CD4-positive, alpha-beta T cell (primary cell): Measurements from ENCODE around the gene RASSF8. TPM values are rescaled to one million over a fixed set of nuclear protein-coding genes. Genes with fewer than 3 reads are reported as not detected.

ENCODE experiments used
- ATAC-seq: fragments of 200-7000 bp; cut with Tn5 transposase; one replicate; pipeline ENCODE4 v1.10.0; 2022; ENCODE audit warnings: mild to moderate bottlenecking; ENCODE audit not compliant: poor library complexity
- CTCF ChIA-PET: fragments of 350-600 bp; sonication (Branson Sonifier 250); formaldehyde crosslinking; loops from one replicate; lab custom pipeline; 2021; ENCODE audit warnings: antibody characterized with exemption, inconsistent platforms; lab: Charles Lee
- POLR2A ChIA-PET: fragments of 350-600 bp; sonication (Branson Sonifier 250); formaldehyde crosslinking; loops from one replicate; lab custom pipeline; 2021; ENCODE audit warnings: antibody characterized with exemption, inconsistent platforms; lab: Charles Lee
- DNase-seq, 14 experiments: peaks; one replicate each; pipeline ENCODE4 v3.0.0-alpha.2; 2013 to 2020; ENCODE audit warnings: mixed read lengths in 2 of 14
- H3K27ac ChIP-seq, 2 donors: one replicate each; pipeline versions ENCODE4 v1.5.1 to v1.7.0; 2013; ENCODE audit warnings: low read length in 2 of 2, low read depth in 1 of 2, mild to moderate bottlenecking in 1 of 2
- H3K27me3 ChIP-seq, 2 experiments: 1 replicate in 1 of 2; 2 replicates in 1 of 2; pipeline versions ENCODE4 v1.6.1 to v1.7.0; 2013; ENCODE audit warnings: low read length in 2 of 2, control low read depth in 1 of 2, mild to moderate bottlenecking in 1 of 2, moderate library complexity in 1 of 2; ENCODE audit not compliant: insufficient read depth in 2 of 2, control insufficient read depth in 1 of 2
- H3K36me3 ChIP-seq: one replicate; pipeline ENCODE4 v1.6.1; 2013; ENCODE audit warnings: low read length, control low read depth; ENCODE audit not compliant: insufficient read depth
- H3K4me1 ChIP-seq: one replicate; pipeline ENCODE4 v1.6.1; 2013; ENCODE audit warnings: low read length, control low read depth; ENCODE audit not compliant: insufficient read depth
- H3K4me3 ChIP-seq: one replicate; pipeline ENCODE4 v1.5.1; 2013; ENCODE audit warnings: mild to moderate bottlenecking, low read length, moderate library complexity
- H3K9me3 ChIP-seq, 2 experiments: 1 replicate in 1 of 2; 2 replicates in 1 of 2; pipeline versions ENCODE4 v1.6.1 to v1.7.0; 2013; ENCODE audit warnings: low read length in 2 of 2, mild to moderate bottlenecking in 2 of 2, control low read depth in 1 of 2, moderate library complexity in 1 of 2; ENCODE audit not compliant: control insufficient read depth in 1 of 2, insufficient read depth in 1 of 2
- H3K27ac Mint-ChIP-seq: one replicate; pipeline ENCODE4 v1.8.0; 2020; ENCODE audit warnings: mixed read lengths
- H3K27me3 Mint-ChIP-seq: one replicate; pipeline ENCODE4 v1.8.0; 2021; ENCODE audit warnings: mixed read lengths
- H3K36me3 Mint-ChIP-seq: one replicate; pipeline ENCODE4 v1.8.0; 2021; ENCODE audit warnings: low read depth, mixed read lengths
- H3K4me1 Mint-ChIP-seq: one replicate; pipeline ENCODE4 v1.8.0; 2021; ENCODE audit warnings: low read depth, mixed read lengths
- H3K4me3 Mint-ChIP-seq: one replicate; pipeline ENCODE4 v1.8.0; 2020; ENCODE audit warnings: mild to moderate bottlenecking, mixed read lengths
- H3K9me3 Mint-ChIP-seq: one replicate; pipeline ENCODE4 v1.8.0; 2020; ENCODE audit warnings: mixed read lengths
- CTCF ChIP-seq: fragments of 200-600 bp; IDR thresholded peaks from one replicate; pipeline ENCODE4 v1.8.0; 2022; ENCODE audit warnings: antibody characterized with exemption, mild to moderate bottlenecking
- intact Hi-C, 2 experiments: fragments of 100-400 bp; cut with DNase I in 1 of 2; cut with micrococcal nuclease in 1 of 2; formaldehyde crosslinking; loops; one replicate each; pipeline versions ENCODE4 v1.15.1 to v1.9.0; 2023 to 2025; cut with DNase I, micrococcal nuclease
- polyA plus RNA-seq, 2 donors: library from polyadenylated mRNA; unstranded; fragments of 120-200 nt; gene quantifications; one replicate each; pipeline ENCODE4 v1.2.1, GENCODE V29; 2013
- total RNA-seq, 174 experiments: library from RNA in 2 of 174; stranded (reverse) in 2 of 174; gene quantifications; one replicate each; pipeline ENCODE4 v1.2.3 and lab custom pipeline; 2021 to 2026

The RASSF8 gene
- total RNA-seq (1 to 10 TPM in 1 of 2 experiments, under 1 TPM in 1; 0.71 to 1.4 TPM), total RNA-seq (lab: John Stamatoyannopoulos, UW) (0 to 3.3 (median 0.38) reads per million in 172 experiments)
- 0.09 TPM for polyA plus RNA-seq (2013, experiment 1 of 2)
- polyA plus RNA-seq (2013, experiment 2 of 2) = 0.60 TPM

- peak; percentile 38 for ATAC-seq
- peaks cover 19% of the 10 kb centered on the region for H3K4me1 Mint-ChIP-seq
- peak within 1 kb of the TSS; percentile 35 for H3K27ac Mint-ChIP-seq
- ChIA-PET CTCF (no interaction called here), POLR2A (interaction anchor here (0.6 kb wide), 1 partner anchor 206 kb away, joined by 3 read pairs; no protein-coding TSS in a partner anchor)
- H3K27me3 ChIP-seq = peaks cover 28 to 37% of the 10 kb centered on the region in 2 experiments
- H3K36me3 Mint-ChIP-seq = no peaks in the 10 kb centered on the region
- H3K9me3 ChIP-seq = no peaks in the 10 kb centered on the region
- peak within 1 kb of the TSS; percentile 32 for H3K4me3 ChIP-seq
- intact Hi-C loops = no loop called here
- H3K27ac ChIP-seq = no peak within 1 kb of the TSS
- no peaks in the 10 kb centered on the region for H3K9me3 Mint-ChIP-seq
- peaks cover 63% of the 10 kb centered on the region for H3K27me3 Mint-ChIP-seq
- H3K4me1 ChIP-seq = peaks cover 8% of the 10 kb centered on the region
- peak within 1 kb of the TSS; percentile 84 for H3K4me3 Mint-ChIP-seq
- H3K36me3 ChIP-seq = no peaks in the 10 kb centered on the region
- peak in 3 of 14 experiments; percentile 4 to 19 (median 12) for DNase-seq
- TF ChIP-seq CTCF = no peak
Observed at GRCh38 chr12:25958428-25959070, at the start of gene RASSF8. RASSF8 (plus strand) TSS chr12:25958682; CDS start chr12:26055344, 96,662 bp downstream.

GRCh38 chr12:25914551-25914950, 43.9 kb upstream of the RASSF8 start:
- intact Hi-C loops = no loop called here
- Mint-ChIP-seq H3K4me3 (no peak overlapping the region), H3K4me1 (no peaks in the 10 kb centered on the region), H3K27ac (no peak overlapping the region), H3K27me3 (peaks cover 5% of the 10 kb centered on the region), H3K36me3 (no peaks in the 10 kb centered on the region), H3K9me3 (peaks cover 3% of the 10 kb centered on the region)
- CTCF ChIA-PET = no interaction called here
- Histone ChIP-seq H3K27me3 (no peaks in the 10 kb centered on the region), H3K36me3 (no peaks in the 10 kb centered on the region), H3K4me3 (no peak overlapping the region), H3K4me1 (no peaks in the 10 kb centered on the region), H3K27ac (no peak overlapping the region), H3K9me3 (no peaks in the 10 kb centered on the region)
- no peak for DNase-seq
- POLR2A ChIA-PET = no interaction called here
- no peak for TF ChIP-seq CTCF
- no peak for ATAC-seq

GRCh38 chr12:25924491-25925001, 33.9 kb upstream of the RASSF8 start:
- no peaks in the 10 kb centered on the region for H3K27me3 ChIP-seq
- H3K27me3 Mint-ChIP-seq = no peaks in the 10 kb centered on the region
- TF ChIP-seq CTCF = no peak
- H3K4me1 ChIP-seq = no peaks in the 10 kb centered on the region
- H3K4me3 Mint-ChIP-seq = no peak overlapping the region
- H3K27ac Mint-ChIP-seq = no peak overlapping the region
- H3K36me3 Mint-ChIP-seq = no peaks in the 10 kb centered on the region
- H3K9me3 ChIP-seq = no peaks in the 10 kb centered on the region
- POLR2A ChIA-PET = no interaction called here
- intact Hi-C loops = no loop called here
- H3K9me3 Mint-ChIP-seq = no peaks in the 10 kb centered on the region
- no peaks in the 10 kb centered on the region for H3K36me3 ChIP-seq
- H3K4me3 ChIP-seq = no peak overlapping the region
- no peak for ATAC-seq
- DNase-seq = no peak
- H3K27ac ChIP-seq = no peak overlapping the region
- H3K4me1 Mint-ChIP-seq = no peaks in the 10 kb centered on the region
- CTCF ChIA-PET = no interaction called here
